GM19099 (cell line): Measurements from ENCODE around the gene ATP6V0C.

Experiments
- POLR2A ChIP-seq: IDR thresholded peaks from 3 replicates; pipeline ENCODE4 v1.6.1; 2011; ENCODE audit warnings: low read depth; ENCODE audit not compliant: insufficient read length; ENCODE audit errors: extremely low read depth

Gene ATP6V0C

GRCh38 chr16:2524339-2524938 is 10.7 kb downstream of the ATP6V0C start:
- no peak for TF ChIP-seq POLR2A

GRCh38 chr16:2526135-2526534 is 12.4 kb downstream of the ATP6V0C start:
- TF ChIP-seq POLR2A, result no peak

GRCh38 chr16:2527071-2527783 is 13.5 kb downstream of the ATP6V0C start:
- TF ChIP-seq POLR2A, result no peak

- no peak for TF ChIP-seq POLR2A
Observed at GRCh38 chr16:2527784-2528100, 14.0 kb downstream of the ATP6V0C start.

- no peak for TF ChIP-seq POLR2A
Observed at GRCh38 chr16:2528161-2529060, 14.7 kb downstream of the ATP6V0C start.

GRCh38 chr16:2529061-2529931 is 15.5 kb downstream of the ATP6V0C start:
- no peak for TF ChIP-seq POLR2A

- no peak for TF ChIP-seq POLR2A
Observed at GRCh38 chr16:2529961-2530628, 16.3 kb downstream of the ATP6V0C start.

GRCh38 chr16:2530629-2531318 is 17.0 kb downstream of the ATP6V0C start:
- no peak for TF ChIP-seq POLR2A

GRCh38 chr16:2531371-2531695 is 17.6 kb downstream of the ATP6V0C start, which contains the start of gene CEMP1:
Gene CEMP1 (minus strand): TSS chr16:2531408. CDS start chr16:2531073, 335 bp downstream.
- no peak for TF ChIP-seq POLR2A

GRCh38 chr16:2531696-2532493 is 18.1 kb downstream of the ATP6V0C start:
- TF ChIP-seq POLR2A, result peak; percentile 54

GRCh38 chr16:2532494-2533141 is 18.9 kb downstream of the ATP6V0C start:
- TF ChIP-seq POLR2A, result no peak

- TF ChIP-seq POLR2A, result no peak
Observed at GRCh38 chr16:2533912-2534311, 20.2 kb downstream of the ATP6V0C start.
